HFFc6 (cell line): ENCODE measurements around the gene CACNA1C. TPM values are rescaled to one million over a fixed set of nuclear protein-coding genes. Genes with fewer than 3 reads are reported as not detected.
A peak's percentile ranks its signal among the peaks of the same experiment; 100 is the strongest.

Experiments
- DNase-seq: peaks from one replicate; pipeline ENCODE4 v3.0.0-alpha.2; 2018
- H3K27ac Mint-ChIP-seq: 2 replicates; pipeline ENCODE4 v1.8.0; 2020; ENCODE audit warnings: mild to moderate bottlenecking, mixed read lengths
- H3K27me3 Mint-ChIP-seq: 2 replicates; pipeline ENCODE4 v1.8.0; 2021; ENCODE audit warnings: mild to moderate bottlenecking, moderate library complexity, mixed read lengths; ENCODE audit not compliant: insufficient read depth
- H3K36me3 Mint-ChIP-seq: 2 replicates; pipeline ENCODE4 v1.8.0; 2021; ENCODE audit warnings: low read depth, mixed read lengths
- H3K4me1 Mint-ChIP-seq: 2 replicates; pipeline ENCODE4 v1.8.0; 2020; ENCODE audit warnings: low read depth, mixed read lengths
- H3K4me3 Mint-ChIP-seq: 2 replicates; pipeline ENCODE4 v1.8.0; 2020; ENCODE audit warnings: mild to moderate bottlenecking, moderate library complexity, mixed read lengths
- H3K9me3 Mint-ChIP-seq: 2 replicates; pipeline ENCODE4 v1.8.0; 2020; ENCODE audit warnings: mild to moderate bottlenecking, mixed read lengths
- total RNA-seq, 6 experiments: library from RNA; stranded (reverse); fragmentation: NEBNext Ultra II Directional; extraction: Animal tissue kit (Norgen Biotek cat#: 25700); gene quantifications; 2 replicates in 1 of 6; 3 replicates in 5 of 6; pipeline ENCODE4 v1.2.3, GENCODE V29; 2021
- TF ChIP-seq, protein P1 (sequence below): fragments of 200-600 bp; sonication (generic); IDR thresholded peaks from 2 replicates; pipeline ENCODE4 v1.5.0; 2021; ENCODE audit warnings: antibody characterized with exemption, mild to moderate bottlenecking

Gene CACNA1C
- total RNA-seq, 6 experiments from 2014 or later = 6.7 to 11.5 (median 10.6) TPM

DNA sequence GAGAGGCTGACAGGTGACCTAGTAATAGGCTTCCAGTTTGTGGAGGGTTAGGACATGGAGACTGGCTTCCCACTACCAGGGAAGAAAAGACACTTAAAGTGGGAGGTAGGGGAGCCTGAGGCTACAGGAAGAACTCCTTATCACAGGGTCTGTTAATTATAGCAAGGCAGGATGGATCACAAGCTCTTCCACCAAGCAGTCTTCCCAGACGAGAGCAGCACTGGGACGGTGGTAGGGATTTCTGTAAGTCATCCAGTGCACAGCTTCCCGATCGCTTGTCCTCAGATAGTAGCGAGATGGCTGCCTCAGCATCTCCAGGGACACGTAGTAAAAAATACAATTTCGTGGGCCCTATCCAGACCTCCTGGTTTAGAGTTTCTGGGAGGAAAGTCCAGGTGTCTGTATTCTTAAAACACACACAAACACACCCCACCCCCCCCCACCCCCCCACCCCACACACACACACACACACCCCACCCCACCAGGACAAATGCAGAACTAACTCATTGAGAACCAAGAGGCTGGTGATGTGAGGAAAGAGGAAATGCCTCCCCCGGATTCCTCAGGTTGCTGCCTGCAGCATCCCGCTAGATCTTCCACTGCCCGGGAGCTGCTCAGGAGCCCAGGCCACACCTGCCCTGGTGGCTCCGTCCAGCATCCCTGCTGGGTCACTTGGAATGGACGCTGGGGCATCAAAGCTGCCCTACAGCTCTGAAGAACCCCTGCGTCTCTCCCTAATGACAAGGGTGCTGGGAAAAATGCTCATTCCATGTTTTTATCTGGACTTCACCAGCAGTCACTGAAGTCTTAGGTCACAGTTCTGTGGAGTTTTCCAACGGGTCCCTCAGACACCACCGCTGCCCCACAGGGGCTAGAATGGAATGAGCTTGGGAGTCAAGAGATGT lies 307.2 kb downstream of the CACNA1C start:
- no peaks in the 10 kb centered on the region; the same call in 1 of the 2 replicates for H3K36me3 Mint-ChIP-seq
- TF ChIP-seq, protein P1, sequence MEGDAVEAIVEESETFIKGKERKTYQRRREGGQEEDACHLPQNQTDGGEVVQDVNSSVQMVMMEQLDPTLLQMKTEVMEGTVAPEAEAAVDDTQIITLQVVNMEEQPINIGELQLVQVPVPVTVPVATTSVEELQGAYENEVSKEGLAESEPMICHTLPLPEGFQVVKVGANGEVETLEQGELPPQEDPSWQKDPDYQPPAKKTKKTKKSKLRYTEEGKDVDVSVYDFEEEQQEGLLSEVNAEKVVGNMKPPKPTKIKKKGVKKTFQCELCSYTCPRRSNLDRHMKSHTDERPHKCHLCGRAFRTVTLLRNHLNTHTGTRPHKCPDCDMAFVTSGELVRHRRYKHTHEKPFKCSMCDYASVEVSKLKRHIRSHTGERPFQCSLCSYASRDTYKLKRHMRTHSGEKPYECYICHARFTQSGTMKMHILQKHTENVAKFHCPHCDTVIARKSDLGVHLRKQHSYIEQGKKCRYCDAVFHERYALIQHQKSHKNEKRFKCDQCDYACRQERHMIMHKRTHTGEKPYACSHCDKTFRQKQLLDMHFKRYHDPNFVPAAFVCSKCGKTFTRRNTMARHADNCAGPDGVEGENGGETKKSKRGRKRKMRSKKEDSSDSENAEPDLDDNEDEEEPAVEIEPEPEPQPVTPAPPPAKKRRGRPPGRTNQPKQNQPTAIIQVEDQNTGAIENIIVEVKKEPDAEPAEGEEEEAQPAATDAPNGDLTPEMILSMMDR = no peak
- no peaks in the 10 kb centered on the region; the same call in none of the 2 replicates for H3K27me3 Mint-ChIP-seq
- no peaks in the 10 kb centered on the region for H3K9me3 Mint-ChIP-seq
- DNase-seq = no peak
- no peak overlapping the region for H3K4me3 Mint-ChIP-seq
- H3K4me1 Mint-ChIP-seq = peaks cover 25% of the 10 kb centered on the region
- H3K27ac Mint-ChIP-seq = no peak overlapping the region

DNA sequence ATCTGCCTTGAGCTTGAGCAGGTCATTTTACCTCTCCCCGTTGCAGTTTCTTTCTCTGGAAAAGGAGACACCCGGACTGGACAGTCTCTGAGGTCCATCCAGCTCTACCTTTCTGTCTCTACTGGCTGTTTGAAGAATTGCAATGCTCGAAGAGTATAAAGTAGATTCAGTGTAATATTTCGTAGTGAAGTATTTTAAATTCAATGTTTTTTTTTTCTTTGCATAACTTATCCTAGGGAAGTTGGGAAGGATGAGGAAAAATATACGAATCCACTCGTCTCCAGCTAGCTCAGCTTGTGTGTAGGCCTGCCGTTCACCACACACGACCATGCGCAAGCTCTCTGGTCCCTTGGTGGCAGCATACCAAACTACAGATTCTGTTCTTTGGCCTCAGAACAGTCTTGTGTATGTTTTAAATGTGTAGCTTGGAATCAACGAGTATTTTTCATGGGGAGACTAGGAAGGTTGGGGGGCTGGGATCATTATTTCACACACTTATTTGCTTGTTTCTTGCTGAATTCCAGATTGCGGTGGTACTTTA lies 307.9 kb downstream of the CACNA1C start:
- Mint-ChIP-seq H3K4me1 (peaks cover 25% of the 10 kb centered on the region), H3K9me3 (no peaks in the 10 kb centered on the region), H3K27me3 (no peaks in the 10 kb centered on the region; the same call in none of the 2 replicates), H3K4me3 (no peak overlapping the region), H3K36me3 (no peaks in the 10 kb centered on the region; the same call in 1 of the 2 replicates), H3K27ac (no peak overlapping the region)
- TF ChIP-seq, protein P1 = peak; percentile 48
- no peak for DNase-seq

DNA sequence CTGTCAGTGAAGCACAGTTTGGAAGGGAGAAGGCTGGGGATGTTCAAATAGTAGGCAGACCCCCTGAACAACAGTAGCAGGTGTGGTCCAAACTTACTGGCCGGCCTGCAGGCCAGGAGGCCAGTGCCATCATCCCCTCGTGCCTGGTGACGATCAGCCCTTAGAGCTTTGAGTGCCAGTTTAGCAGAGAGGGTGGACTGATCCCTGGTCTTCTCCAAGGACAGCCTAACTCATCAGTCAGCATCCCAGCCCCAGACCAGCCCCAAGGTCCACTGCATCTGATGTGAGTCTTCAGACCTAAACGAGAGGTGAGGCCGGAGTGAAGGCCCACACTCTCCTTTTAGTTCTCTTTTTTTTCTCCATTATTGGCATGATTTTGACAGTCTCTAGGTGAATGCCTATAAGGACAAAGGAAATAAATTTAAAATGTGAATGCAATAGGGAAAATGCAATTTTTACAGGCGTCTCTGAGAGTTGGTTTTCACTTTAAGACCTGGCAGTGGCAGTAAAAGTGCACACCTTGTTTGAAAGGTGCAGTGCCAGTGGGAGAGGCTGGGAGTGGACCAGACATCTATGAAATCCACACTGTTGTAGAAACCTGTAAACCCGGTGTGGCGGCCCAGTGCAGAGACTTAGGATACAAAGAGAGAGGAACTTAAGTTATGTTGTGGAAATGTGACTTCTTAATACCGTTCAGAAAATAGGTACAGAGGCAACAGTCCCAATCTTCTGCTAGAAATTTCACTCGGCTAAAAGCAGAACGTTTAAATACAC lies 311.2 kb downstream of the CACNA1C start:
- Mint-ChIP-seq H3K27ac (no peak overlapping the region), H3K36me3 (peaks cover 5% of the 10 kb centered on the region), H3K9me3 (no peaks in the 10 kb centered on the region), H3K27me3 (no peaks in the 10 kb centered on the region), H3K4me3 (no peak overlapping the region), H3K4me1 (peaks cover 6% of the 10 kb centered on the region)
- DNase-seq = no peak
- TF ChIP-seq, protein P1 = no peak

DNA sequence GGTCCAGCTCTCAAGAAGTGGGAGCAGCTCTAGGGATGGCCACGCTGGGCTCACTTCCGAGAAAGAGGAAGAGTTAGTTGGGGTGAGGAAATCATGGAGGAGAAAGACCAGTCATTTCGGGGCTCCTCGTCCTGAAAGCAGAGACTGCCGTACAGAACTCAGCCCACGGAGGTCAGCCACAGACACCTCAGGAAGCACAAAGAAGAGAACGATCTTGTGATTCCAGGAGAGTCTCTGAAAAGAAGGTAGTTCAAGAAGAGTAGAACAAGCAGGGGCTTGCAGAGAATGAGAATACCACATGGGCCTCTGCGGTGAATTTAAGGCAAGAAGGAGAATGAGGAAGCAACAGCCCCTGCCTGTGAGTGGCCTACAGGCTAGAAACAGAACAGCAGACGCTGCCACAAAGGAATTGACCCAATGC lies 311.9 kb downstream of the CACNA1C start:
- peaks cover under 1% of the 10 kb centered on the region; the same call in 1 of the 2 replicates for H3K4me1 Mint-ChIP-seq
- TF ChIP-seq, protein P1 = no peak
- no peak overlapping the region for H3K4me3 Mint-ChIP-seq
- no peaks in the 10 kb centered on the region for H3K27me3 Mint-ChIP-seq
- no peak for DNase-seq
- H3K36me3 Mint-ChIP-seq = peaks cover 5% of the 10 kb centered on the region
- no peaks in the 10 kb centered on the region for H3K9me3 Mint-ChIP-seq
- H3K27ac Mint-ChIP-seq = no peak overlapping the region

DNA sequence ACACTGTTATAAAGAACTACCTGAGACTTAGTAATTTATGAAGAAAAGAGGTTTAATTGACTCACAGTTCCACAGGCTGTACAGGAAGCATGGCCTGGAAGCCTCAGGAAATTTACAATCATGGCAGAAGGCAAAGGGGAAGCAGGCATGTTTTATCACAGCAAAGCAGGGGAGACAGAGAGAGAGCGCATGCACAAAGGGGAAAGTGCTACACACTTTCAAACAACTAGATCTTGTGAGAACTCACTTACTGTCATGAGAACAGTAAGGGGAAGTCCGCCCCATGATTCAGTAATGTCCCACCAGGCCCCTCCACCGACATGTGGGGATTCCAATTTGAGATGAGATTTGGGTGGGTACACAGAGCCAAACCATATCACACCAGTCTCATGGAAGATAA lies 313.9 kb downstream of the CACNA1C start:
- Mint-ChIP-seq H3K4me1 (no peaks in the 10 kb centered on the region; the same call in 1 of the 2 replicates), H3K4me3 (no peak overlapping the region), H3K36me3 (peaks cover 5% of the 10 kb centered on the region), H3K9me3 (no peaks in the 10 kb centered on the region), H3K27ac (no peak overlapping the region), H3K27me3 (no peaks in the 10 kb centered on the region)
- no peak for DNase-seq
- TF ChIP-seq, protein P1 = no peak
